GM06990 (cell line): Measurements from ENCODE around the gene ZNF674.

Experiments
- DNase-seq: peaks from one replicate; pipeline ENCODE4 v3.0.0-alpha.2; 2011; ENCODE audit not compliant: insufficient read length; ENCODE audit errors: extremely low read depth
- H3K27me3 ChIP-seq: replicated peaks from 2 replicates; pipeline ENCODE4 v1.6.0; 2011; ENCODE audit warnings: low read length; ENCODE audit not compliant: control insufficient read depth, insufficient read depth
- H3K36me3 ChIP-seq: 2 replicates; pipeline ENCODE4 v1.5.1; 2011; ENCODE audit warnings: low read length; ENCODE audit not compliant: control insufficient read depth, insufficient read depth
- H3K4me3 ChIP-seq: replicated peaks from 2 replicates; pipeline ENCODE4 v1.5.1; 2011; ENCODE audit warnings: low read depth, mild to moderate bottlenecking, control low read depth, low read length
- TF ChIP-seq, protein P1 (sequence below): IDR thresholded peaks from 2 replicates; pipeline ENCODE4 v1.5.1; 2011; ENCODE audit warnings: low read length, control low read depth, mild to moderate bottlenecking, inconsistent platforms; ENCODE audit not compliant: insufficient read depth, poor library complexity, severe bottlenecking

The ZNF674 gene

DNA sequence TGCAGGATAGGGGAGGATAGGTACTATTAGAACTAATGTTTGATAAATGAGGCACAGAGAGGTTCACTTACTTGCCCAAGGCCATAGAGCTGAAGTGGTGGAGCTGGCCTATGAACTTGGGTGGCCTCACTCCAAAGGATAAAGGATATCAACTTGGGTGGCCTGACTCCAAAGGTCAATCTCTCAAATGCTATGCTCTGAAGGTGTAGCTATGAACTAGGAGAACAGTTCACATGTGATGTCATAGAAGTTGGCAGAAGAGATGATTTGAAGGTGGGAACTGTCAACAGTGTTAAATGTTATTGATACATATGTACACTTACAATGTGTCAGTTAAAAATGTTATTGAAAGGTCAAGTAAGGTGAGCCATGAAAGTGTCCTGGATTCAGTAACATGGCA is 22.2 kb upstream of the ZNF674 start:
- H3K4me3 ChIP-seq = no peak overlapping the region
- H3K27me3 ChIP-seq = no peaks in the 10 kb centered on the region
- no peak for DNase-seq
- TF ChIP-seq, protein P1, sequence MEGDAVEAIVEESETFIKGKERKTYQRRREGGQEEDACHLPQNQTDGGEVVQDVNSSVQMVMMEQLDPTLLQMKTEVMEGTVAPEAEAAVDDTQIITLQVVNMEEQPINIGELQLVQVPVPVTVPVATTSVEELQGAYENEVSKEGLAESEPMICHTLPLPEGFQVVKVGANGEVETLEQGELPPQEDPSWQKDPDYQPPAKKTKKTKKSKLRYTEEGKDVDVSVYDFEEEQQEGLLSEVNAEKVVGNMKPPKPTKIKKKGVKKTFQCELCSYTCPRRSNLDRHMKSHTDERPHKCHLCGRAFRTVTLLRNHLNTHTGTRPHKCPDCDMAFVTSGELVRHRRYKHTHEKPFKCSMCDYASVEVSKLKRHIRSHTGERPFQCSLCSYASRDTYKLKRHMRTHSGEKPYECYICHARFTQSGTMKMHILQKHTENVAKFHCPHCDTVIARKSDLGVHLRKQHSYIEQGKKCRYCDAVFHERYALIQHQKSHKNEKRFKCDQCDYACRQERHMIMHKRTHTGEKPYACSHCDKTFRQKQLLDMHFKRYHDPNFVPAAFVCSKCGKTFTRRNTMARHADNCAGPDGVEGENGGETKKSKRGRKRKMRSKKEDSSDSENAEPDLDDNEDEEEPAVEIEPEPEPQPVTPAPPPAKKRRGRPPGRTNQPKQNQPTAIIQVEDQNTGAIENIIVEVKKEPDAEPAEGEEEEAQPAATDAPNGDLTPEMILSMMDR = no peak
- no peaks in the 10 kb centered on the region for H3K36me3 ChIP-seq

DNA sequence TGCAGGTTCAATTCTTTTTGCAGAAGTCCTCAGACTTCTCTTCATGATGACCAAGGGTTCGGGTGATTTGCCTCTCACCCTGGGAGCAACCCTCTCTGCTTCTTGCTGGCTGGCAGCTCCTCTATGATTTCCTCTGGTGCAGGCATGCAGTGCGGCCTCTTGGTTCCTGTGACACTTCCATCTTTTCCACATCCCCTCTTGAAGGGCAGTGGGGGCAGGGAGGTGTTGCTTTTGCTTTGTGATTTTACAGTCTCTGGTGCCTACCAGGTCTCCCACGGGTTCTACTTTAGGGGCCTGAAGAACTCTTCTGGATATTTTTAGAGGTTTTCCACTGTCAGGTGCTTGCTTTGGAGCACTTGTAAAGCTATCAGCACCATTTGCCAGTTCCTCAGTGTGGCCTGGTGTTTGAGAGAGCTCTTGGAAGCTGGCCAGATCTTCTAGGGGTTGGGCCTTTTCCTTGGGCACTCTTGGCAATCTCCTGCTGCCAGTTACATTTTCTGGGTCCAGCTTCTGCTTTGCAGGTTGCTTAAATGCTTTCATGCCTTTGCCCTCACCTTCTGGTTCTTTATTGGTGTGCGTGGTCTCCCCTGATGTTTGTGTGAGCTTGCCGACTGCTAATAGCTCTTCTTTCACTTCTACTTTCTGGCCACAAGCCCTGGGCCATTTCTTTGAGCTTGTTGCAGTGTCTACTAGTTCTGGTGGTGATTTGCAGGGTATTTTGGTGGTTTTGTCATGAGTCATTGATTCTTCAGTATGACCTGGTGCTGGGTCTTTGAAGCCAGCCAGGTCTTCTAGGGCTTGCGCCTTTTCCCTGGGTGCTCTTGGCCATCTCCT is 16.8 kb upstream of the ZNF674 start:
- TF ChIP-seq, protein P1 = no peak
- 0 out of 2 replicates have a peak overlapping the region, but pooled peaks have one; percentile 11 for H3K4me3 ChIP-seq
- H3K36me3 ChIP-seq = no peaks in the 10 kb centered on the region
- H3K27me3 ChIP-seq = no peaks in the 10 kb centered on the region
- peak; percentile 47 for DNase-seq

DNA sequence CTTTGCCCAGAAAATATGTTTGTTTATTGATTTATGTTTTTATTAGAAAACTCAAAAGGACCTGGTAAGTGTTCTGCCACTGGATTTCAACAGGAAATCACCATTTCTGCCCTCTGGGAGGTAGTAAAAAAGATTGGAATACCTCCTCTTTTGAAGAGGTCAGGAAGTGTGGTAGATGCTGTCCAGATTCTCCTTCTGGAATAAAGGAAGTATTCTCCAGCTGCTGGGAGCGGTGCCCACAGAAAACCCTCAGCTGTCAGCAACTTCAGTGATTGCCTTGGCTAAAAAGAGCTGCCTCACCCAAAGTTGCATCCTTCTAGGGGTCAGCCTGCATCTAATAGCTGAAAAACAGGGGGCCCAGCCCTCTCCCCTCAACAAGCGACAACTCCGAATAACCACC is 13.8 kb upstream of the ZNF674 start:
- Histone ChIP-seq H3K36me3 (no peaks in the 10 kb centered on the region), H3K4me3 (no peak overlapping the region), H3K27me3 (no peaks in the 10 kb centered on the region)
- TF ChIP-seq, protein P1 = no peak
- DNase-seq = no peak

DNA sequence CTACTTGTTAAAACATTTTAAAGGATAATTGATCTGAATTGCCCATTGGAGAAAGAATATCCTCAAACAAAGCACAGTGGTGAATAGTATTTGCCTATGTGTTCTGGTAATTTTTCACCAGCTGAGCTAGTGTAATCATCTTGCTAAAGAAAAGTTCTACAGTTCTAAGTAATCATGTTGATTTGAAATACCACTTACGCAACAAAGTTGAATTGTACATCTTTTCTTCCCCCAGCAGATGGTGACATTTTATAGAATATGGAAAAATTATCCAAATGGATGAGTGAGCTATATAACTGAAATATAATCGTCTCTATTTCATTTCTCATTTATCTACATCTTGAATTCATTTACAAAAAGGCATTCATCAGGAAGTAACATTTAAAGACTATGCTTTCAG is 9.7 kb upstream of the ZNF674 start:
- TF ChIP-seq, protein P1 = no peak
- no peak for DNase-seq
- no peak overlapping the region for H3K4me3 ChIP-seq
- H3K36me3 ChIP-seq = no peaks in the 10 kb centered on the region
- H3K27me3 ChIP-seq = no peaks in the 10 kb centered on the region

DNA sequence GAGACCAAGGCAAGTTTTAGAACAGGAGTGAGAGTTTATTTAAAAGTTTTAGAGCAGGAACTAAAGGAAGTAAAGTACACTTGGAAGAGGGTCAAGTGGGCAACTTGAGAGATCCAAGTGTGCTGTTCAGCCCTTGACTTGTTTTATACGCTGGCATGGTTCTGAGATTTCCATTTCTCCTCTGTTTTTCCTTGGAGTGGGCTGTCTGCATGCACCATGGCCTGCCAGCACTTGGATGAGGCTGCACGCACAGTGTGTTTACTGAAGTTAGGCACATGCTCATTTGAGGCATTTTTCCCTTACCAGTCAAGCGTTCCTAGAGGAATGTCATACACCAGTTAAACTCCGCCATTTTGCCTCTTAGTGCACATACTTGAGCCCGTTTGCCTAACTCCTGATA is 8.7 kb upstream of the ZNF674 start:
- DNase-seq = no peak
- Histone ChIP-seq H3K27me3 (no peaks in the 10 kb centered on the region), H3K36me3 (no peaks in the 10 kb centered on the region), H3K4me3 (no peak overlapping the region)
- TF ChIP-seq, protein P1 = no peak
